GM18873 (cell line): ENCODE data around the gene SETD1B.
"Not testable (repeated sequence)": the region's sequence is repeated elsewhere in the genome, so short reads cannot be mapped to it uniquely, and the experiment has no call there.

Source experiments
- ATAC-seq: cut with Tn5 transposase; IDR thresholded peaks from one replicate; pipeline ENCODE4 v1.9.1; 2021; ENCODE audit warnings: mild to moderate bottlenecking, moderate library complexity, moderate number of reproducible peaks; ENCODE audit not compliant: unreplicated experiment, low FRiP score

Gene SETD1B

GRCh38 chr12:121845701-121846100 lies 41.9 kb downstream of the SETD1B start:
- ATAC-seq: no peak

- ATAC-seq: no peak
Observed at GRCh38 chr12:121849211-121849610, 45.4 kb downstream of the SETD1B start.

GRCh38 chr12:121849665-121850064 lies 45.9 kb downstream of the SETD1B start:
- ATAC-seq: no peak

- not testable (repeated sequence) for ATAC-seq
Observed at GRCh38 chr12:121852392-121852791, 48.6 kb downstream of the SETD1B start.

- ATAC-seq: no peak
Observed at GRCh38 chr12:121857322-121858246, 53.8 kb downstream of the SETD1B start.

GRCh38 chr12:121858318-121858661 lies 54.5 kb downstream of the SETD1B start:
- no peak for ATAC-seq

GRCh38 chr12:121858662-121859572 lies 55.1 kb downstream of the SETD1B start, which contains the start of gene HPD:
HPD (minus strand) TSS chr12:121858859; CDS start chr12:121858823, 36 bp downstream.
- no peak for ATAC-seq

- no peak for ATAC-seq
Observed at GRCh38 chr12:121860257-121860656, 56.4 kb downstream of the SETD1B start.

GRCh38 chr12:121860699-121861098 lies 56.9 kb downstream of the SETD1B start:
- not testable (repeated sequence) for ATAC-seq

- ATAC-seq: no peak
Observed at GRCh38 chr12:121861636-121862254, 57.9 kb downstream of the SETD1B start.

GRCh38 chr12:121866331-121866730 lies 62.5 kb downstream of the SETD1B start:
- ATAC-seq: no peak

GRCh38 chr12:121869229-121869628 lies 65.4 kb downstream of the SETD1B start:
- ATAC-seq: not testable (repeated sequence)

- ATAC-seq: no peak
Observed at GRCh38 chr12:121871467-121871866, 67.7 kb downstream of the SETD1B start.

GRCh38 chr12:121872546-121873215 lies 68.9 kb downstream of the SETD1B start:
- no peak for ATAC-seq

GRCh38 chr12:121873216-121873569 lies 69.4 kb downstream of the SETD1B start:
- ATAC-seq: no peak

GRCh38 chr12:121874071-121874470 lies 70.3 kb downstream of the SETD1B start:
- ATAC-seq: no peak

GRCh38 chr12:121875582-121875981 lies 71.8 kb downstream of the SETD1B start:
- no peak for ATAC-seq

GRCh38 chr12:121876080-121876447 lies 72.3 kb downstream of the SETD1B start:
- ATAC-seq: not testable (repeated sequence)
